ENCODE results near the gene MICU1.

The MICU1 gene

DNA sequence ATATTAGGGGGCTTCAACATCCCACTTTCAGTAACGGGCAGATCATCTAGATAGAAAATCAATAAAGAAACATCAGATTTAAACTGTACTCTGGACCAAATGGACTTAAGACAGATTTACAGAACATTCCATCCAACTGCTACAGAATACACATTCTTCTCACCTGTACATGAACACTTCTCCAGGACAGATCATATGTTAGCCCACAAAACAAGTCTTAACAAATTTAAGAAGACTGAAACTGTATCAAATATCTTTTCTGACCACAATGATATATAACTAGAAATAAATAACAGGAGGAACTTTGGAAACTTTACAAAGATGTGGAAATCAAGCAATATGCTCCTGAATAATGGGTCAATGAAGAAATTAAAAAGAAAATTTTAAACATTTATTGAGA lies 86.7 kb downstream of the MICU1 start:
- TF ChIP-seq, protein P1, sequence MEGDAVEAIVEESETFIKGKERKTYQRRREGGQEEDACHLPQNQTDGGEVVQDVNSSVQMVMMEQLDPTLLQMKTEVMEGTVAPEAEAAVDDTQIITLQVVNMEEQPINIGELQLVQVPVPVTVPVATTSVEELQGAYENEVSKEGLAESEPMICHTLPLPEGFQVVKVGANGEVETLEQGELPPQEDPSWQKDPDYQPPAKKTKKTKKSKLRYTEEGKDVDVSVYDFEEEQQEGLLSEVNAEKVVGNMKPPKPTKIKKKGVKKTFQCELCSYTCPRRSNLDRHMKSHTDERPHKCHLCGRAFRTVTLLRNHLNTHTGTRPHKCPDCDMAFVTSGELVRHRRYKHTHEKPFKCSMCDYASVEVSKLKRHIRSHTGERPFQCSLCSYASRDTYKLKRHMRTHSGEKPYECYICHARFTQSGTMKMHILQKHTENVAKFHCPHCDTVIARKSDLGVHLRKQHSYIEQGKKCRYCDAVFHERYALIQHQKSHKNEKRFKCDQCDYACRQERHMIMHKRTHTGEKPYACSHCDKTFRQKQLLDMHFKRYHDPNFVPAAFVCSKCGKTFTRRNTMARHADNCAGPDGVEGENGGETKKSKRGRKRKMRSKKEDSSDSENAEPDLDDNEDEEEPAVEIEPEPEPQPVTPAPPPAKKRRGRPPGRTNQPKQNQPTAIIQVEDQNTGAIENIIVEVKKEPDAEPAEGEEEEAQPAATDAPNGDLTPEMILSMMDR (IDR thresholded peaks at IDR 0.05; ENCODE audit: low read depth, low read length): no peak
- DNase-seq (ENCODE audit: low read depth in 2 of 2): no peak
- H3K4me3 ChIP-seq (replicated peaks in 1 of 2; ENCODE audit: low read depth in 2 of 2, low read length in 2 of 2): no peak overlapping the region

DNA sequence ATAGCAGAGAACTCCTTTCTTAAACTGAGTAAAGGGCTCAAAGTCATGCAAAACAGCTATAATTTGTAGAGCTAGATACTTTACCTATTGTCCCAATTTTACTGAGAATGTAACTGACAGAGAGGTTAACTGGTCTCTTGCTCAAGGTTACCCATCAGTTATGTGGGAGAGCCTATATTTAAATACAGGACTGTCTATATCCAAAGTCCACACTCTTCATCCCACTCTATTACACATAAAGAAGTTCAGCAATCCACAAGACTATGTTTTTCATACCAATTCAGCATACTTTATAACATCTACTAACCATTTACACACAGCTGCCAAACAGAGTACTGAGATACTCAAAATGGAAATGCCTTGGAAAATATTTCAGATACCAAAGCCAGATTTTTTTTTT lies 100.2 kb downstream of the MICU1 start:
- no peak for DNase-seq (ENCODE audit: low read depth in 2 of 2)
- no peak overlapping the region for H3K4me3 ChIP-seq (replicated peaks in 1 of 2; ENCODE audit: low read depth in 2 of 2, low read length in 2 of 2)
- TF ChIP-seq, protein P1 (IDR thresholded peaks at IDR 0.05; ENCODE audit: low read depth, low read length): no peak

DNA sequence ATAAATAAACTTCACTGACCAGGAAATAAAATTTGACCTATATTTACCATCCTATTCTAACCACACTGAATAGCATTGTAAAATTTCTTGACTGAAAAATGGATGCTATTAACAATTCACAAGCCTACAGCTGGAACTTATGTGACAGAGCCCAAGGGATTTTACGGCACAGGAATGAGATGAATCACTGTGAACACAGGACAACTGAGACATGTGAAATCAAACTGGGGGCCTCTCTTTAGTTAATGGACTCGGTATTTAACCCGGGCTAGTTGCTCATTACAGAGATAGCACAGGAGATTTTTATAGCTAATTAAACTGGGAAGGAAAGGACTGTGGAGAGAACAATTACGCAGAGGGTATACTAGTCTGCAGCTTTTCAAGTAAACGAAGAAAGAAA lies 100.6 kb downstream of the MICU1 start:
- DNase-seq (ENCODE audit: low read depth in 2 of 2): peak; percentile 16 to 66
- H3K4me3 ChIP-seq (replicated peaks in 1 of 2; ENCODE audit: low read depth in 2 of 2, low read length in 2 of 2): no peak overlapping the region
- TF ChIP-seq, protein P1 (IDR thresholded peaks at IDR 0.05; ENCODE audit: low read depth, low read length): no peak

- H3K4me3 ChIP-seq (replicated peaks in 1 of 2; ENCODE audit: low read depth in 2 of 2, low read length in 2 of 2): no peak overlapping the region
- TF ChIP-seq, protein P1 (IDR thresholded peaks at IDR 0.05; ENCODE audit: low read depth, low read length): no peak
- DNase-seq (ENCODE audit: low read depth in 2 of 2): peak in 1 of 2 donors; percentile 11
Observed at GRCh38 chr10:72524489-72524888, 101.4 kb downstream of the MICU1 start.

GRCh38 chr10:72523932-72524396 lies 101.9 kb downstream of the MICU1 start:
- TF ChIP-seq, protein P1 (IDR thresholded peaks at IDR 0.05; ENCODE audit: low read depth, low read length): no peak
- H3K4me3 ChIP-seq (replicated peaks in 1 of 2; ENCODE audit: low read depth in 2 of 2, low read length in 2 of 2): no peak overlapping the region
- no peak for DNase-seq (ENCODE audit: low read depth in 2 of 2)

- no peak overlapping the region for H3K4me3 ChIP-seq (replicated peaks in 1 of 2; ENCODE audit: low read depth in 2 of 2, low read length in 2 of 2)
- TF ChIP-seq, protein P1 (IDR thresholded peaks at IDR 0.05; ENCODE audit: low read depth, low read length): no peak
- no peak for DNase-seq (ENCODE audit: low read depth in 2 of 2)
Observed at GRCh38 chr10:72523062-72523461, 102.8 kb downstream of the MICU1 start.

- no peak overlapping the region for H3K4me3 ChIP-seq (replicated peaks in 1 of 2; ENCODE audit: low read depth in 2 of 2, low read length in 2 of 2)
- no peak for DNase-seq (ENCODE audit: low read depth in 2 of 2)
- TF ChIP-seq, protein P1 (IDR thresholded peaks at IDR 0.05; ENCODE audit: low read depth, low read length): no peak
Observed at GRCh38 chr10:72517244-72517643, 108.6 kb downstream of the MICU1 start.
